A549 (cell line): ENCODE data around the gene ATP10B. TPM values are rescaled to one million over a fixed set of nuclear protein-coding genes. Genes with fewer than 3 reads are reported as not detected.

Experiments
- ATAC-seq, 2 experiments: fragments of 200-7000 bp in 1 of 2; fragments of >200 bp in 1 of 2; cut with Nextera tagmentation in 1 of 2; cut with Tn5 transposase in 1 of 2; 3 replicates each; pipeline versions ENCODE4 v1.8.0 to v1.9.1; 2018 to 2020; ENCODE audit warnings: mild to moderate bottlenecking in 1 of 2, moderate library complexity in 1 of 2
- CTCF ChIA-PET: fragments of 300-600 bp; sonication (Branson Sonifier 250); formaldehyde crosslinking; extraction: SDS; loops from one replicate; lab custom pipeline; 2021; ENCODE audit warnings: antibody characterized with exemption, inconsistent platforms; lab: Yijun Ruan, JAX
- POLR2A ChIA-PET: fragments of 350-600 bp; formaldehyde crosslinking; extraction: SDS; loops from one replicate; lab custom pipeline; 2021; ENCODE audit warnings: antibody characterized with exemption, inconsistent platforms; lab: Yijun Ruan, JAX
- DNase-seq, 2 experiments: peaks; one replicate each; pipeline versions ENCODE4 v3.0.0 to v3.0.0-alpha.2; 2011 to 2016; ENCODE audit warnings: low read depth in 1 of 2, low spot score in 1 of 2
- FAIRE-seq: peaks from 2 replicates; lab custom pipeline; 2011; peaks lifted over from hg19 to GRCh38; lab: Jason Lieb, UNC
- H3K27ac ChIP-seq, 2 experiments: fragments of >200 bp; sonication (Bioruptor Twin); formaldehyde crosslinking; 3 replicates each; pipeline ENCODE4 v1.5.1; 2016 to 2017
- H3K4me1 ChIP-seq: fragments of >200 bp; sonication (Bioruptor Twin); formaldehyde crosslinking; 3 replicates; pipeline ENCODE4 v1.6.1; 2016
- H3K4me2 ChIP-seq: fragments of >200 bp; sonication (Bioruptor Twin); formaldehyde crosslinking; 3 replicates; pipeline ENCODE4 v1.6.1; 2016
- H3K4me3 ChIP-seq: fragments of >200 bp; sonication (Bioruptor Twin); formaldehyde crosslinking; 3 replicates; pipeline ENCODE4 v1.5.1; 2016
- H3K9me3 ChIP-seq: fragments of >200 bp; sonication (Bioruptor Twin); formaldehyde crosslinking; 3 replicates; pipeline ENCODE4 v1.6.1; 2016
- ATOH8 ChIP-seq: fragments of 250-450 bp; sonication (Bioruptor Pico); IDR thresholded peaks from 2 replicates; pipeline ENCODE4 v1.5.0; 2020; ENCODE audit warnings: low read depth, mild to moderate bottlenecking, moderate library complexity
- CBX2 ChIP-seq: fragments of 200-600 bp; sonication (generic); IDR thresholded peaks from 2 replicates; pipeline ENCODE4 v1.6.1; 2016; ENCODE audit warnings: low read depth, mild to moderate bottlenecking, borderline replicate concordance
- CEBPB ChIP-seq, 2 experiments: fragments of >200 bp in 1 of 2; sonication (Bioruptor Twin) in 1 of 2; formaldehyde crosslinking in 1 of 2; IDR thresholded peaks; 2 replicates each; pipeline ENCODE4 v1.6.1; 2012 to 2016
- EHF ChIP-seq: fragments of 250-450 bp; sonication (Bioruptor Pico); IDR thresholded peaks from 2 replicates; pipeline ENCODE4 v1.5.0; 2020; ENCODE audit warnings: mild to moderate bottlenecking
- EHMT2 ChIP-seq: fragments of 200-600 bp; sonication (generic); IDR thresholded peaks from 2 replicates; pipeline ENCODE4 v1.6.1; 2016; ENCODE audit warnings: antibody characterized with exemption, low read depth, mild to moderate bottlenecking, moderate library complexity
- GATA3 ChIP-seq: IDR thresholded peaks from 2 replicates; pipeline ENCODE4 v1.6.1; 2012; ENCODE audit warnings: borderline replicate concordance
- HES2 ChIP-seq: fragments of >200 bp; sonication (Bioruptor Twin); formaldehyde crosslinking; IDR thresholded peaks from 2 replicates; pipeline ENCODE4 v1.6.1; 2016
- HEYL ChIP-seq: fragments of 250-450 bp; sonication (Bioruptor Pico); IDR thresholded peaks from 2 replicates; pipeline ENCODE4 v1.8.0; 2021; ENCODE audit warnings: mild to moderate bottlenecking, moderate library complexity
- HOXA7 ChIP-seq: fragments of 250-450 bp; sonication (Bioruptor Pico); IDR thresholded peaks from 2 replicates; pipeline ENCODE4 v1.5.0; 2020; ENCODE audit warnings: mild to moderate bottlenecking, moderate library complexity
- HOXB5 ChIP-seq: fragments of 250-450 bp; sonication (Bioruptor Pico); IDR thresholded peaks from 2 replicates; pipeline ENCODE4 v1.5.0; 2020; ENCODE audit warnings: mild to moderate bottlenecking, moderate library complexity
- JUN ChIP-seq, 2 experiments: fragments of >200 bp; sonication (Bioruptor Twin); formaldehyde crosslinking; IDR thresholded peaks; 2 replicates in 1 of 2; 3 replicates in 1 of 2; pipeline ENCODE4 v1.6.1; 2016 to 2017
- JUNB ChIP-seq: fragments of >200 bp; sonication (Bioruptor Twin); formaldehyde crosslinking; IDR thresholded peaks from 2 replicates; pipeline ENCODE4 v1.6.1; 2016
- KDM1A ChIP-seq: fragments of 200-600 bp; sonication (generic); IDR thresholded peaks from 2 replicates; pipeline ENCODE4 v1.6.1; 2016; ENCODE audit warnings: low read depth, mild to moderate bottlenecking
- MAFK ChIP-seq: fragments of 450-650 bp; IDR thresholded peaks from 2 replicates; pipeline ENCODE4 v1.6.1; 2014; ENCODE audit not compliant: partially characterized antibody
- MYC ChIP-seq: IDR thresholded peaks from 2 replicates; pipeline ENCODE4 v1.6.1; 2012; ENCODE audit warnings: mild to moderate bottlenecking, inconsistent platforms, low read length, improper control_type of control experiment, borderline replicate concordance
- NFE2L2 ChIP-seq: fragments of 150-350 bp; conservative IDR thresholded peaks from 2 replicates; pipeline ENCODE4 v1.6.1; 2014; ENCODE audit warnings: low read length
- NR3C1 ChIP-seq: fragments of >200 bp; sonication (Bioruptor Twin); formaldehyde crosslinking; IDR thresholded peaks from 3 replicates; pipeline ENCODE4 v1.6.1; 2017
- POLR2AphosphoS2 ChIP-seq: conservative IDR thresholded peaks from 2 replicates; pipeline ENCODE4 v1.6.1; 2012; ENCODE audit warnings: low read length, improper control_type of control experiment, inconsistent platforms
- REST ChIP-seq: fragments of 200-600 bp; sonication (generic); IDR thresholded peaks from 2 replicates; pipeline ENCODE4 v1.6.1; 2016; ENCODE audit warnings: antibody characterized with exemption, mild to moderate bottlenecking, moderate library complexity
- RNF2 ChIP-seq: fragments of 200-600 bp; sonication (generic); IDR thresholded peaks from 2 replicates; pipeline ENCODE4 v1.6.1; 2016; ENCODE audit warnings: low read depth, mild to moderate bottlenecking, antibody characterized with exemption, moderate library complexity, borderline replicate concordance
- SMC3 ChIP-seq: fragments of >200 bp; sonication (Bioruptor Twin); formaldehyde crosslinking; IDR thresholded peaks from 3 replicates; pipeline ENCODE4 v1.6.1; 2018; ENCODE audit warnings: inconsistent platforms
- TFCP2L1 ChIP-seq: fragments of 250-450 bp; sonication (Bioruptor Pico); IDR thresholded peaks from 2 replicates; pipeline ENCODE4 v1.5.0; 2021; ENCODE audit warnings: mild to moderate bottlenecking
- TP53 ChIP-seq: fragments of 250-450 bp; sonication (Bioruptor Pico); IDR thresholded peaks from 2 replicates; pipeline ENCODE4 v1.5.0; 2021; ENCODE audit warnings: mild to moderate bottlenecking, moderate library complexity
- ZSCAN20 ChIP-seq: fragments of 250-450 bp; sonication (Bioruptor Pico); IDR thresholded peaks from 2 replicates; pipeline ENCODE4 v1.8.0; 2022; ENCODE audit warnings: mild to moderate bottlenecking, moderate library complexity
- WGBS: methylation state at CpG from one replicate; pipeline ENCODE4 v1.1.6; 2017; ENCODE audit errors: missing lambda C conversion rate; 5-methylcytosine and 5-hydroxymethylcytosine counted together
- polyA plus RNA-seq, 4 experiments: library from polyadenylated mRNA; depleted of rRNA in 3 of 4; stranded (reverse); fragments of >200 nt; fragmentation: RNase III in 1 of 4; extraction: RNeasy Plus Mini Kit Qiagen cat#74134 plus additional on column Dnase treatment in 1 of 4; gene quantifications; 2 replicates in 3 of 4; 3 replicates in 1 of 4; pipeline ENCODE4 v1.2.3, GENCODE V29; 2011 to 2017

ATP10B gene
- polyA plus RNA-seq, 2 of the 4 experiments (the other 2 are of a cell fraction): not detected

- 2% methylated on average over 1 of the region's 1 CpG for WGBS
- H3K4me3 ChIP-seq: no peak overlapping the region
- no peak for DNase-seq
- POLR2A ChIA-PET: interaction anchor here (1.2 kb wide), 1 partner anchor 10 kb away, joined by 3 read pairs; no protein-coding TSS in a partner anchor
- TF ChIP-seq CBX2 (no peak), REST (no peak), GATA3 (no peak), MAFK (no peak), TFCP2L1 (CRISPR knock-in tag) (no peak), NFE2L2 (no peak), HES2 (no peak), TP53 (CRISPR knock-in tag) (no peak), KDM1A (no peak), MYC (no peak), SMC3 (no peak), EHMT2 (no peak), ZSCAN20 (no peak), EHF (CRISPR knock-in tag) (no peak)
- TF ChIP-seq, all 56 proteins: peak for 0
- H3K4me2 ChIP-seq: no peak overlapping the region
- no peak for ATAC-seq
- CTCF ChIA-PET: no interaction called here
- no peaks in the 10 kb centered on the region for H3K4me1 ChIP-seq
- no peak overlapping the region for H3K27ac ChIP-seq
- H3K9me3 ChIP-seq: no peaks in the 10 kb centered on the region
- FAIRE-seq: no peak
Observed at GRCh38 chr5:160837211-160837610, 14.8 kb downstream of the ATP10B start.

- no peak for ATAC-seq
- WGBS: 41% methylated on average over 2 of the region's 2 CpGs
- DNase-seq: no peak
- no peaks in the 10 kb centered on the region for H3K4me1 ChIP-seq
- H3K27ac ChIP-seq: no peak overlapping the region
- no peaks in the 10 kb centered on the region for H3K9me3 ChIP-seq
- no peak overlapping the region for H3K4me2 ChIP-seq
- FAIRE-seq: no peak
- ChIA-PET POLR2A (no interaction called here), CTCF (interaction anchor here (0.7 kb wide), 1 partner anchor 8 kb away, joined by 3 read pairs; no protein-coding TSS in a partner anchor)
- no peak overlapping the region for H3K4me3 ChIP-seq
- TF ChIP-seq JUNB (no peak), HEYL (no peak), HOXB5 (CRISPR knock-in tag) (no peak), NR3C1 (no peak), JUN (IDR thresholded peaks at IDR 0.05) (no peak), POLR2AphosphoS2 (no peak), ATOH8 (CRISPR knock-in tag) (no peak), CEBPB (IDR thresholded peaks at IDR 0.05) (no peak), GATA3 (no peak), RNF2 (no peak), ZSCAN20 (no peak), HOXA7 (no peak)
Observed at GRCh38 chr5:160835818-160836528, 16.0 kb downstream of the ATP10B start.
